Activated naive CD4-positive, alpha-beta T cell treated with anti-CD3 and anti-CD28 coated beads, Interleukin-2, amount 10 ng/mL, durations not matched to agents 7 days and 5 days (primary cell): Measurements from ENCODE around the gene PCP2.
"Not testable (repeated sequence)": the region's sequence is repeated elsewhere in the genome, so short reads cannot be mapped to it uniquely, and the experiment has no call there.

Experiments
- CTCF ChIA-PET: fragments of 350-600 bp; sonication (Branson Sonifier 250); formaldehyde crosslinking; loops from one replicate; lab custom pipeline; 2021; ENCODE audit warnings: antibody characterized with exemption; lab: Charles Lee
- DNase-seq: peaks from one replicate; pipeline ENCODE4 v3.0.0-alpha.2; 2020
- H3K27ac Mint-ChIP-seq: one replicate; pipeline ENCODE4 v1.8.0; 2021; ENCODE audit warnings: mild to moderate bottlenecking, moderate library complexity, mixed read lengths
- H3K27me3 Mint-ChIP-seq: one replicate; pipeline ENCODE4 v1.8.0; 2021; ENCODE audit warnings: mild to moderate bottlenecking, mixed read lengths
- H3K36me3 Mint-ChIP-seq: one replicate; pipeline ENCODE4 v1.8.0; 2021; ENCODE audit warnings: mixed read lengths
- H3K4me1 Mint-ChIP-seq: one replicate; pipeline ENCODE4 v1.8.0; 2021; ENCODE audit warnings: mixed read lengths
- H3K4me3 Mint-ChIP-seq: one replicate; pipeline ENCODE4 v1.8.0; 2021; ENCODE audit warnings: mild to moderate bottlenecking, moderate library complexity, mixed read lengths
- H3K9me3 Mint-ChIP-seq: one replicate; pipeline ENCODE4 v1.8.0; 2021; ENCODE audit warnings: mixed read lengths

The PCP2 gene

GRCh38 chr19:7650148-7650547, 16.6 kb upstream of the PCP2 start:
- Mint-ChIP-seq H3K9me3 (no peaks in the 10 kb centered on the region), H3K36me3 (peaks cover 2% of the 10 kb centered on the region), H3K4me3 (no peak overlapping the region), H3K4me1 (peaks cover 12% of the 10 kb centered on the region), H3K27me3 (peaks cover 25% of the 10 kb centered on the region), H3K27ac (no peak overlapping the region)
- no peak for DNase-seq
- CTCF ChIA-PET, result interaction anchor here (1.2 to 7.3 kb wide), 2 partner anchors 12 to 31 kb away, joined by 5 to 38 read pairs; partner anchors contain the start of gene TRAPPC5

- Mint-ChIP-seq H3K4me3 (no peak overlapping the region), H3K9me3 (no peaks in the 10 kb centered on the region), H3K27ac (no peak overlapping the region), H3K27me3 (peaks cover 25% of the 10 kb centered on the region), H3K4me1 (peaks cover 12% of the 10 kb centered on the region), H3K36me3 (peaks cover 2% of the 10 kb centered on the region)
- CTCF ChIA-PET, result interaction anchor here (7.3 kb wide), 1 partner anchor 33 kb away, joined by 38 read pairs; the partner anchor contains the start of gene TRAPPC5
- DNase-seq, result no peak
Observed at GRCh38 chr19:7648265-7649014, 14.9 kb upstream of the PCP2 start.

DNA sequence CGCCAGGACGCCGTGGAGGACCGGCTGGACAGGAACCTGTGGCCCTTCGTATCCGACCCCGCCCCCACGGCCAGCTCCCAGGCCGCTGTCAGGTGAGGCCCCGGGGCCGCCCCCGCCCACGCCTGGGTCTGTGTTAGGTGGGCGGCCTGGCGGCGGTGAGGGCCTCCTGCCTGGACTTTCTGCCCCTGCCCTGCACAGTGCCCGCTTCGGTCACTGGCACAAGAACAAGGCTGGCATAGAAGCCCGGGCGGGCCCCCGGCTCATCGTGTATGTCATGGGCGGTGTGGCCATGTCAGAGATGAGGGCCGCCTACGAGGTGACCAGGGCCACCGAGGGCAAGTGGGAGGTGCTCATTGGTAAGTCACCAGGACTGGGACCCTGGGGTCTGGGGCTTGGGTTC, 13.6 kb upstream of the PCP2 start:
- no peak overlapping the region for H3K27ac Mint-ChIP-seq
- H3K4me1 Mint-ChIP-seq, result peaks cover 3% of the 10 kb centered on the region
- peaks cover 21% of the 10 kb centered on the region for H3K27me3 Mint-ChIP-seq
- no peaks in the 10 kb centered on the region for H3K9me3 Mint-ChIP-seq
- H3K36me3 Mint-ChIP-seq, result peaks cover 11% of the 10 kb centered on the region
- CTCF ChIA-PET, result no interaction called here
- no peak for DNase-seq
- no peak overlapping the region for H3K4me3 Mint-ChIP-seq

DNA sequence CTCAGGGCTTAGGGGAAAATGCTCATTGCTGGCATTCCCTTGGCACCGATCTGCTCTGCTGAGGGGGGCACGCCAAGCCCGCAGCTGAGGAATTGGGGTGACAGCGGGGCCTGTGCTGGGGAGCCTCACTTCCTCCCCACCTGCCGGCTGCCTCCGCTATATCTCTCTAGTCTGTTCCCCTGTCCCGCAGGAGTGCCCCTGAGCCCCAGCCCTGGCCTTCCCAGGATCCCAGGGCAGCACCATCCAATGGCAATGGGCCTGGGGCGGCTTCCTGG, 12.8 kb upstream of the PCP2 start:
- H3K27ac Mint-ChIP-seq, result no peak overlapping the region
- H3K27me3 Mint-ChIP-seq, result peaks cover 15% of the 10 kb centered on the region
- H3K4me3 Mint-ChIP-seq, result no peak overlapping the region
- no peak for DNase-seq
- CTCF ChIA-PET, result no interaction called here
- no peaks in the 10 kb centered on the region for H3K4me1 Mint-ChIP-seq
- no peaks in the 10 kb centered on the region for H3K9me3 Mint-ChIP-seq
- peaks cover 11% of the 10 kb centered on the region for H3K36me3 Mint-ChIP-seq

DNA sequence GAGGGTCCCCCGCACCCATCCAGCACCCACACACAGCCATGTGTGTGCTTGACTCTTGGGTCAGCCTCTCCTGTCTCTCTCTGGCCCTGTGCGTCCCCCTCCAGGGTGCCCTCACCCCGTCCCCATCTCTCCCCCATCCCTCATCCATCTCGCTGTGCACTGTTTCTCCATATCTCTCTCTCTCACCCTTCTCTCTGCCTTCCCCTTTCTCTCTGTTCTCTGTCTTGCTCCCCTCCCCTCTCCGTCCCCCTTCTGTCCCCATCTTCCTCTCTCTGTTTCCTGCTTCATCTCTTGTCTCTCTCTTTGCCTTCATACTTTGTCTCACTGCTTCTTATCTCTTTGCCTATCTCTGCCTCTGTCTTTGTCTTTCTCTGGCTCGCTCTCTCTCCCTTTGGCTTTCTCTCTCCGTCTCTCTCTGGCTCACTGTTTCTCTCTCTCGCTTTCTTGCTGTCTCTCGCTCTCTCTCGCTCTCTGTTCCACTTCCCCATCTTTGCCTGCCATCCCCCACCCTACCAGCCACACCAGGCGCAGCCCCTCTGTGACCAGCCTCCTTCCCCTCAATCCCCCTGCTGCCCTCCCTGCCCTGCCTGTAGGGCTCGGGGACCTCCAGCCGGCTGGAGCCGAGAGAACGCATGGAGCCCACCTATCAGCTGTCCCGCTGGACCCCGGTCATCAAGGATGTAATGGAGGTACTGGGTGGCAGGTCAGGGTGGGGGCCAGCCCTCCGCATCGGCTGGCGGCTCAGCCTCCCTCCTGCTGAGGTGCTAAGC, 12.3 kb upstream of the PCP2 start:
- Mint-ChIP-seq H3K4me3 (no peak overlapping the region), H3K9me3 (no peaks in the 10 kb centered on the region), H3K4me1 (no peaks in the 10 kb centered on the region), H3K27ac (no peak overlapping the region), H3K36me3 (peaks cover 11% of the 10 kb centered on the region), H3K27me3 (peaks cover 9% of the 10 kb centered on the region)
- CTCF ChIA-PET, result no interaction called here
- no peak for DNase-seq

GRCh38 chr19:7645163-7645562, 11.6 kb upstream of the PCP2 start:
- peaks cover under 1% of the 10 kb centered on the region for H3K4me1 Mint-ChIP-seq
- peaks cover 2% of the 10 kb centered on the region for H3K9me3 Mint-ChIP-seq
- CTCF ChIA-PET, result interaction anchor here (1.4 kb wide), 1 partner anchor 36 kb away, joined by 3 read pairs; the partner anchor contains the start of gene TRAPPC5
- DNase-seq, result no peak
- H3K36me3 Mint-ChIP-seq, result peaks cover 15% of the 10 kb centered on the region
- no peak overlapping the region for H3K27ac Mint-ChIP-seq
- H3K27me3 Mint-ChIP-seq, result peaks cover 3% of the 10 kb centered on the region
- no peak overlapping the region for H3K4me3 Mint-ChIP-seq

GRCh38 chr19:7644550-7644877, 11.0 kb upstream of the PCP2 start:
- CTCF ChIA-PET, result interaction anchor here (1.4 kb wide), 1 partner anchor 37 kb away, joined by 3 read pairs; the partner anchor contains the start of gene TRAPPC5
- peaks cover 21% of the 10 kb centered on the region for H3K36me3 Mint-ChIP-seq
- H3K9me3 Mint-ChIP-seq, result peaks cover 9% of the 10 kb centered on the region
- no peak for DNase-seq
- no peak overlapping the region for H3K27ac Mint-ChIP-seq
- no peaks in the 10 kb centered on the region for H3K27me3 Mint-ChIP-seq
- H3K4me3 Mint-ChIP-seq, result no peak overlapping the region
- H3K4me1 Mint-ChIP-seq, result peaks cover 7% of the 10 kb centered on the region

DNA sequence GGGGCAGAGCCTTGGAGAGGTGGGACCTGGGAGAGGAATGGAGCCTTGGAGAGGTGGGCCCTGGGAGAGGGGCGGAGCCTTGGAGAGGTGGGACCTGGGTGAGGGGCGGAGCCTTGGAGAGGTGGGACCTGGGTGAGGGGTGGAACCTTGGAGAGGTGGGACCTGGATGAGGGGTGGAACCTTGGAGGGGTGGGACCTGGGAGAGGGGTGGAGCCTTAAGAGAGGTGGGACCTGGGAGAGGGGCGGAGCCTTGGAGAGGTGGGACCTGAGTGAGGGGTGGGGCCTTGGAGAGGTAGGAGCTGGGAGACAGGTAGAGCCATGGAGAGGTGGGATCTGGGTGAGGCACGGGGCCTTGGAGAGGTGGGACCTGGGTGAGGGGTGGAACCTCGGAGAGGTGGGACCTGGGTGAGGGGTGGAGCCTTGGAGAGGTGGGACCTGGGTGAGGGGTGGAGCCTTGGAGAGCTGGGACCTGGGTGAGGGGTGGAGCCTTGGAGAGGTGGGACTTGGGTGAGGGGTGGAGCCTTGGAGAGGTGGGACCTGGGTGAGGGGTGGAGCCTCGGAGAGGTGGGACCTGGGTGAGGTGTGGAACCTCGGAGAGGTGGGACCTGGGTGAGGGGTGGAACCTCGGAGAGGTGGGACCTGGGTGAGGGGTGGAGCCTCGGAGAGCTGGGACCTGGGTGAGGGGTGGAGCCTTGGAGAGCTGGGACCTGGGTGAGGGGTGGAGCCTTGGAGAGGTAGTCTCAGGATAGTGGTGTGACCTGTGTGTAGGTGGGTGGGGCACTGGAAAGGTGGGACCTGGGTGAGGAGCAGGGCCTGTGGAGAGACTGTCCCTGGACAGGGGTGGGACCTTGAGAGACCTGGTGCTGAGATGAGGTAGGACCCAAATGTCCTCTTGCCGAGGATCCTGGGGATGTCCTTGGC, 10.4 kb upstream of the PCP2 start:
- H3K4me1 Mint-ChIP-seq, H3K27me3 Mint-ChIP-seq, H3K9me3 Mint-ChIP-seq, H3K4me3 Mint-ChIP-seq, H3K27ac Mint-ChIP-seq: not testable (repeated sequence)
- CTCF ChIA-PET, result interaction anchor here (1.4 kb wide), 1 partner anchor 37 kb away, joined by 3 read pairs; the partner anchor contains the start of gene TRAPPC5
- peaks cover 27% of the 10 kb centered on the region for H3K36me3 Mint-ChIP-seq
- peak; percentile 31 for DNase-seq

- no peaks in the 10 kb centered on the region for H3K27me3 Mint-ChIP-seq
- H3K36me3 Mint-ChIP-seq, result peaks cover 30% of the 10 kb centered on the region
- DNase-seq, result no peak
- no peak overlapping the region for H3K27ac Mint-ChIP-seq
- H3K4me1 Mint-ChIP-seq, result peaks cover 16% of the 10 kb centered on the region
- peaks cover 9% of the 10 kb centered on the region for H3K9me3 Mint-ChIP-seq
- CTCF ChIA-PET, result no interaction called here
- no peak overlapping the region for H3K4me3 Mint-ChIP-seq
Observed at GRCh38 chr19:7643031-7643415, 9.5 kb upstream of the PCP2 start.

DNA sequence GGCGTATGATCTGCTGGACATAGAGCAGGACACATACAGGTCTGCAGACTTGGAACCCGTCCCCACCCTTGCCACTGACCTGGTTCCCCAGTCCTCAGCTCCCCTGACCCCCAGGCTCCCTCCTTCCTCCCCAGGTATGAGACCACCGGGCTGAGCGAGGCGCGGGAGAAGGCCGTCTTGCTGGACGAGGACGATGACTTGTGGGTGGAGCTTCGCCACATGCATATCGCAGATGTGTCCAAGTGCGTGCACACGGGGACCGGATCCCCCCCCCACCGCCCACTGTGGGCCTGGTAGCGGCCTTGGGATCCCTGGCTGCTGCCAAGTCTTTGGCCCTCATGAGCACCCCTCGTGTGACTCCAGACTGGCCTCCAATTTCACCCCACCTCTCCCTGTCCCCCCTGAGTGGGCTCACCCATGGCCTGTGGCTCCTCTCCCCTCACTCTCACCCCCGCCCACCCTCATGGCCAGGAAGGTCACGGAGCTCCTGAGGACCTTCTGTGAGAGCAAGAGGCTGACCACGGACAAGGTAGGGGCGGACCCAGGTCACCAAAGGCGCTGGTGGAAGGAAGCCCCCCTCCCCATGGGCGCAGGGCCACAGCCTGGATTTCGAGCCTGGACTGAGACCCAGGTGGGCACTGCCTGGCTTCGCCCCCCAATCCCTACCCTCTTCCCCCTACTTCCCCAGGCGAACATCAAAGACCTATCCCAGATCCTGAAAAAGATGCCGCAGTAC, 8.9 kb upstream of the PCP2 start:
- H3K27me3 Mint-ChIP-seq, result no peaks in the 10 kb centered on the region
- peaks cover 9% of the 10 kb centered on the region for H3K9me3 Mint-ChIP-seq
- no peak overlapping the region for H3K4me3 Mint-ChIP-seq
- DNase-seq, result no peak
- peaks cover 22% of the 10 kb centered on the region for H3K4me1 Mint-ChIP-seq
- H3K36me3 Mint-ChIP-seq, result peaks cover 30% of the 10 kb centered on the region
- CTCF ChIA-PET, result interaction anchor here (1.3 kb wide), 1 partner anchor 39 kb away, joined by 3 read pairs; the partner anchor contains the start of gene TRAPPC5
- H3K27ac Mint-ChIP-seq, result no peak overlapping the region

DNA sequence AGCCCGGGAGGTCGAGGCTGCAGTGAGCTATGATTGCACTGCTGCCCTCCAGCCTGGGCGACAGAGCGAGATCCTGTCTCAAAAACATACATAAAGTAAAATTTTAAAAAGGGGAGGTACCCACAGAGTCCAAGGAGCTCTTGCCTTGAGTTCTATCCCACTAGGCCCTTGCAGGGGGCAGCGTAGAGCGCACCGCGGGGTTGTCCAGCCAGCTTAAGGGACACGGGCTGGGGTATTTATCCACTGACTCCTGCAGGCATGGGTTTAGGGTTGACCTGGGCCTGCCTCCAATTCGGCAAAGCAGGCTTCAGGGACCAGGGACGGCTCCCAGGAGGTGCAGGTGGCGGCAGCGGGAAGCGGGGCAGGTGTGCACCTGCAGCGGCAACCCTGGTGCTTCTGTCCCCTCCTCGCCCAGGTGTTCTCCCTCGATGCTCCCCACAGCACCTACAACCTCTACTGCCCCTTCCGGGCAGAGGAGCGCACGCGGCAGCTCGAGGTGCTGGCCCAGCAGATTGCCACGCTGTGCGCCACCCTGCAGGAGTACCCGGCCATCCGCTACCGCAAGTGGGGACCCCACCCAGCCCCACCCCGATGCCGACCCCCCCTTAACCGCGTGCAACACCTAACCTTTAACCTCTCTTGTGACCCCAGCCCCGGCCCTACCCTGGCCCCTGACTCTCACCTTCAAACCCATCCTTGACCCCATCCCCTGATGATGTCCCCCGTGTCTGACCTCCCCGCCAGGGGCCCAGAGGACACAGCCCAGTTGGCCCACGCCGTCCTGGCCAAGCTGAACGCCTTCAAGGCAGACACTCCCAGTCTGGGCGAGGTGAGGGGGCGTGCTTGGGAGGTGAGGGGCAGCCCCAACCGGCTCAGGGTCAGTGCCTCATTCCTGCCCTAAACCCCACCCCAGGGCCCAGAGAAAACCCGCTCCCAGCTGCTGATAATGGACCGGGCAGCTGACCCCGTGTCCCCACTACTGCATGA, 8.1 kb upstream of the PCP2 start:
- Mint-ChIP-seq H3K27ac (no peak overlapping the region), H3K4me1 (peaks cover 26% of the 10 kb centered on the region), H3K4me3 (no peak overlapping the region), H3K36me3 (peaks cover 30% of the 10 kb centered on the region), H3K27me3 (peaks cover 3% of the 10 kb centered on the region), H3K9me3 (peaks cover 9% of the 10 kb centered on the region)
- DNase-seq, result no peak
- CTCF ChIA-PET, result interaction anchor here (1.3 kb wide), 1 partner anchor 39 kb away, joined by 3 read pairs; the partner anchor contains the start of gene TRAPPC5

GRCh38 chr19:7640803-7641202, 7.3 kb upstream of the PCP2 start:
- Mint-ChIP-seq H3K4me3 (no peak overlapping the region), H3K36me3 (peaks cover 28% of the 10 kb centered on the region), H3K9me3 (peaks cover 9% of the 10 kb centered on the region), H3K27me3 (peaks cover 4% of the 10 kb centered on the region), H3K4me1 (peaks cover 32% of the 10 kb centered on the region), H3K27ac (no peak overlapping the region)
- no peak for DNase-seq
- CTCF ChIA-PET, result interaction anchor here (1.3 kb wide), 1 partner anchor 40 kb away, joined by 3 read pairs; the partner anchor contains the start of gene TRAPPC5
